Activated CD4-positive, alpha-beta T cell treated with anti-CD3 and anti-CD28 coated beads, Interleukin-2, amount 50 U/mL, for 48 hours (primary cell): ENCODE measurements around the gene FRMD3.

ENCODE experiments used
- DNase-seq, 2 experiments: peaks; one replicate each; pipeline ENCODE4 v3.0.0-alpha.2; 2020

Gene FRMD3

DNA sequence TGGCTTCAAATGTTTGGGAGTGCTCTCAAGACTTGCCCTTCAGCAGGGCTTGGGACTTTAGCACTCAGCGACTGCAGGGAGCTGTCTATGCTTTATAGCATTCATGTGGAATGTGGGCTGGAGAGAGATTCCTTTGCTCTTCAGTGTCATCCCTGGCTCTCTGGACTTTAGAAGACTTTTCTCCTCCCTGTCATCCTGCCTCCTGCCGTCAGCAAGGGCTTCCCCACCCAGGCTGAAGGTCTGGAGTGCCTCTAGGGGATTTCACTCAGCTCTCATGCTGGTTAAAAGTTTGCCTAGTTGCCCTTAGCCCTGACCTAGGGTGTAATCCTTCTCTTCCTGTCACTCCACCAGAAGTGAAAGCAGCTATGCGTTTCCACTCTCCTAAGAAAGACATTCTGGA is 210.9 kb downstream of the FRMD3 start:
- no peak for DNase-seq

DNA sequence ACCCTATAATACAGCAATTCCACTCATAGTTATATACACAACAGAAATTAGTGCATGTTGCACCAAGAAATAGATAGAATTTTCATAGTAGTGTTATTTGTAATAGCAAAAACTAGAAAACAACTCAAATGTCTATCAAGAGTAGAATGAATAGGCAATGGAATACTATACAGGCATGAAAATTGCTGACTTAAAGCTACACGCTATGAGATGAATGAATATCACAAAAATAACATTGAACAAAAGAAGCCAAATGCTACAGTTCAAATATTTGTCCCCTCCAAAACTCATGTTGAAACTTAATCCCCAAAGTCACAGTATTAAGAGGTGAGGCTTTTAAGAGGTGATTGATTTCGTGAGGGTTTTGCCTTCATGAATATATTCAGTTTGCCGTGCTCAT is 215.1 kb downstream of the FRMD3 start:
- no peak for DNase-seq

DNA sequence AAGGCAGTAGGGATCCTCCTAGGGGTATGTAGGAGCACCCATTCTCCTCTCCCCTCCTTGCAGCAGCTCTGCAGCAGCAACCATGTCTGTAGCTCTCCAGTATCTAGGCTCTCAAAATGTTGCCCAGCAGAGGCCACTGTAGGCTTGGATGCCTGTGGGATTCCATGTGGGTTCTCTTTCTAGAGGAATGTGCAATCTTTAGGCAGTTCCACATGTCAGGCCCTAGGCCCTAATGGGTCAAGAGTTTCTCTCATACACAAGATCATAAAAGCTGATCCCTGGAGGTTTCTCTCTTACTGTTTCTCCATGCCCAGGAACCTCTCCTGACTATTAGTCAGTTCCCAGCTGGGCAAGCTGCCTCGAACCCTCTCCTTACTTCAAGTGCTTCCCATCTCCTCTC is 215.8 kb downstream of the FRMD3 start:
- DNase-seq: no peak

DNA sequence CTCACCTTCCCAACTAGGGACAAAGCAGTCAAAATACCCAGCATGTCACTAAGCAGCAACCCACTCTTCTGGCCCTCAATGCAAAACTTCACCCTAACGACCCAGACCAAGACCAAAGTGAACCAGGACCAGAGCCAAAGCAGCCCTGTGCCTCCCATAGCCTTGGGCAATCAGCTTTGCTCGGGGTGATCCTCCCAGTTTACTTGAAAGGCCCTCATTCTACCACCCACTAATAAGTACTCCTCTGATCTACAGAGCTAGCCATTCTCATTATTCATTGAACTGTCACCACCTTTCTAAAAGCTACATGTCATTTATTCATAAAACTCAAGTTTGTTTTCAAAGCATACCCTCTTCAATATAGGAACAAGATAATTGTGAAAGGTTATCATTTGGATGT is 221.0 kb downstream of the FRMD3 start:
- DNase-seq: no peak

DNA sequence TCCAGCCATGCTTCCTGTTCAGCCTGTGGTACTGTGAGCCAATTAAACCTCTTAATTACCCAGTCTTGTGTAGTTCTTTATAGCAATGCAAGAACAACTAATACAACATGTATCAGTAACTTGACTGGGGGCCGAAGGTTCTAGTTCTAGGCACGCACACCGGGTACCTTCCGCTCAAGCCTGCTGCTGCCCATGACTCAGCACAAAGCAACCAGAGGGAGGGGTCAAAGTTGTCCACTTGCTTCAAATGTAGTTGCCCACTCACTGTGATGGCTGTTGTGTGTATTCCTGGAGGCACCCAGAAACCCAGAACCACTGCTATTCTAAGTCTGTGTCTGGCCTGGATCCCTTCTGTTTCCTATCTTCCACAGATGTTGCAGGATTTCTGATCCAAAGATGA is 222.6 kb downstream of the FRMD3 start:
- no peak for DNase-seq

DNA sequence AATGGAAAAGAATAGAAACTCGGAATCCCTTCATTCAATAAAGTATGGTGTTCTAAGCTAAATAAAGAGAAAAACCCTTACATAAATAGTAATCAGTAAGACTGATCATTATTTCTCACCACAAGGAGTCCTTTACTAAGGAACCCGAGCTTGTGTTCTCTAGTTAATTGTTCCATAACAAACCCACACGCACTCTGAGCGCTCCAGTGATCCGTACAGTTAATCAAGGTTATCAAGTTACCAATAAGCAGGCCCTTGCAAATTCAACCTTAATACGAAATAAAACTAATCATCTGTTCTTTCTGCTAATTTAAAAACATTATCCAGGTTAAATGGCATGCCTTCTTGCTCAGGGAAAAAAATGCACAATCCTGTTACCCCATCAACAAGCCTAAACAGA is 224.4 kb downstream of the FRMD3 start:
- no peak for DNase-seq

DNA sequence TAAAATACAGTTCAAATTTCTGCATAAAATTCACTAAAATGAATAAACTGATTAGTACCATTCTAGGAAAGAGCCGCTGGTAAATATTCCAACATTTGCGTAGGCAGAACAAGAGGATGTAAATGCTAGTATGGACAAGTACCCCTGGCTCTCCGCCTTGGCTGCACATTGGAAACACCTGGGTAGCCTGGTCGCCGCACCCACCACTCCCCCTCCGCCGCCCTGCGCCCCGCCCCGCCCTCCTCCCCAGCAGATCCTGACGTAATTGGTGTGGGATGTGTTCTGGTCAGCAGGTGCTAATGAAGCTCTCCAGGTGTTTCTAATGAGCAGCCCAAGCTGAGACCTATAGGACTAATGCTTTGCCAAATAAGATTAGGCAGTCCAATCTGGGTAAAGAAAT is 225.7 kb downstream of the FRMD3 start:
- no peak for DNase-seq

DNA sequence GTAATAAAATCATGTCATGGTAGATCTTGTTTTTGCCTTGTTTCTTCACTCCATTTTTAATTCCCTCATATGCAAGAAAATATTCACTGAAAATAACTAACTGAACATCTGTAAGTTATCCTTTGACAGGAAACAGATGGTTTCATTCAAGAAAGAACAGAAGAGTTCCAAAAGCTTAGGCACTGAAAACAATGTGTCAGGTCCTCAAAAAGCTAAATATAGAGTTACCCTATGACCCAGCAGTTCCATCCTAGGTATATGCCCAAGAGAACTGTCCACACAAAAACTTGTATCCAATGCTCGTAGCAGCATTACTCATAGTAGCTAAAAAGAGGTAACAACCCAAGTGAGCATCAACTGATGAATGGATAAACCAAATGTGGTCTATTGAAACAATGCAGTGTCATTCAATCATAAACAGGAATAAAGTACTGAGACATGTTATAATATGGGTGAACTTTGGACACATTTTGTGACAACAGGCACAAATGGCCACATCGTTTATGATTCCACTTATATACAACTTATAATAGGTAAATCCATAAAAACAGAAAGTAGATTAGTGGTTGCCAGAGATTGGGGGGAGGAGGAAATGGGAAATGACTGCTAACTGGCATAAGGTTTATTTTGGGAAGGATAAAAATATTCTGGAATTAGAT is 231.0 kb downstream of the FRMD3 start:
- DNase-seq: no peak

DNA sequence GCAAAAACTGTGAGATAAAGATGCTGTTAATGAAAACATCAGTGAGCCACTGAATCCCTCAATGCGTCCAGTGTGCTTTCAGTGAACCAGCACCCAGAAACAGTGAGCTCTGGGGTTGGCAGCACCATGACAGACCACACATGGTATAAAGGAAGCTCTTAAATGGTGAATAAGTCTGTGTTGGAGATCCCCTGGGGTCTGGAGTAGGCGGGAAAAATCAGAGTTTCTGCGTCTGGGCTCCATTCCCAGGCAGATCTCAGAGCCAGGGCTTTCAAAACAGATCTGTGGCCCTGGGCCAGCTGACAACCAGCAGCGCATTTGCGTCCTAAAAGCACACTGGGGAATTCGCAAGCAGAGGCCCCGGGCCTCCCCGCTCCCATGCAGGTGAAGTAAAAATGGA is 233.5 kb downstream of the FRMD3 start:
- DNase-seq: no peak

DNA sequence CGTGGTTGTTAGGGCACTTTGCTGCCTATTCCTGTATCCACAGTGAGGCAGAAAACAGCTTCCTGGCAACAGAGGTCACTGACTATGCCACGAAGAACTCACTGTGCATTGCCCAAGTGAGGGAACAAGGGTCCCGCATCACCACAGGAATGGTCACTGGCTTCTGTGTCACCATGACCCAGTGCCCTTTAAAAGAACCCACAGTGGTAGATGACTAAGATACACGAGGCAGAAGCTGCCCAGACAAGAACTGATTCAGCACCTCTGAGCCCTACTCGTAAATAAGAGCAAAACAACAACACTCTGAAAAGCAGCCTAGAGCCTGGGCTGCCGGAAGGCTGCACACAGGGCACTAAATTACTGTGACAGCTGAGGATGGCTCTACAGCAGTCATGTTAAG is 238.6 kb downstream of the FRMD3 start:
- DNase-seq: no peak

DNA sequence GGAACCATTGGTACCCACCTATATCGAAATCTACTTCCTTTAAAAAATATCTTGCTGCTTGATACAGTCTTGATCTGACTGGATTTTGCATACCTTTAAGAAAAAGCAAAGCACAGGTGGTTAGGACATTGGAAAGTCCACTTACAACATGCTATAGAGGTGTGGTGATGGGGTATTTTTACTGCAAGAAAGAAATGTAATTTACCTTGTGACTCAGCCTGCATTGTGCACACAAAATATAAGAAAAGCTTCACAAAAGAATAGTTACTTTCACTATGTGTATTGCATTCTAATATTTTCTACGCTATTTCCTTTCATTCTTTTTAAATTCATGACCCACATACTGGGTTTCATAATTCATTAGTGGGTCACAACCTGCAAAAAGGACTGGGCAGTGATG is 239.1 kb downstream of the FRMD3 start:
- DNase-seq: no peak

DNA sequence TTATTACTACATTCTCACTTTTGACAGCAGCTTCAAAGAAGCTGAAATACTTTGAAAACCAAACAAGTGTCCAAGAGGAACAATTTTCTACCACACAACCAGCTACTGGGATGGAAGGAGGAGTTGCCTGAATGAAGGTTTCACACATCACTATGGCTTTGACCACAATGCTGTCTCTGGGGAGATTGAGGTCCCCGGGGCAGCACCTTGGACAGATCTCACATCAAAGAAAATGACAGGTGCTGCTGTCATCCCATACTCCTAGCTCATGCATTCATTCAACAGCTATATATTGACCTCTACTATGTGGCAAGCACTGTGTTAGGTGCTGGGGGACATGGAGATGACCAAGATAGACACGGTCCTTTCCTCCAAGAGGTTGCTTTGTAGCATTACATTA is 242.1 kb downstream of the FRMD3 start:
- DNase-seq: no peak

DNA sequence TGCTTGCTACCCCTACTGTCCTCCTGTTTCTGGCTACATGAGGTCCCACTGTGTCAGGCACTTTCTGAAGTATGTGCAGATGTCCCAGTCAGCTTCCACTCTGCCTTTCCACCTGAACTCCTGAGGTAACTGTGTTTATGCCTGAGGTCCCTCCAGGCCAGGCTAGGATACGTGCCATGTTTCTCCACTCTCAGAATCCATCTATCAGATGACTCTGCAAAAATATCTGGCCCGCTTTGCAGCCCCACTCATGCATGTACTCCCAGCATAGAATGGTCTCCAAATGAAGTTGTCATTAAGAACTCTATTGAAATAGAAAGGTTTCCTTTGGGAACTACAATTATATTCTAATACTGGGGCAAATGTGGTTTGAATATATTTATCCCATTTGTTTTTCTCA is 243.4 kb downstream of the FRMD3 start:
- no peak for DNase-seq

DNA sequence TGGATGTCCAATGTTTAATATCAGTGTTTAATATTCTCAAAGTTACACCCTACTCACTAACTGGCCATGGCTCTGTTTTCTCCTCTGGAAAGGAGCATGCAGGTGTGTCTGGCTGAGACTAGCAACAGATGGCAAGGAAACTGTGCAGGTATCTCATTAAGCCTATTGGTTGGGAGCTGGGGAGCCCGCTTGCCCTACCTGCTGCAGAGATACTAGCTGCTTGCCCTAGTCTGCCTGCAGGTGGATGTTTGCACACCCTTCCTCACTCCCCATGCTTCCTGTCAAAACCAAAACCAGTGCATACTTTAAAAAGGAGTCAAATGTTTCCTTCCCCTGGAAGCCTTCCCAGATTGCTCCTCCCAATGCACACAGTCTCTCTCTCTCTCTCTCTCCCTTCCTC is 247.0 kb downstream of the FRMD3 start:
- no peak for DNase-seq

DNA sequence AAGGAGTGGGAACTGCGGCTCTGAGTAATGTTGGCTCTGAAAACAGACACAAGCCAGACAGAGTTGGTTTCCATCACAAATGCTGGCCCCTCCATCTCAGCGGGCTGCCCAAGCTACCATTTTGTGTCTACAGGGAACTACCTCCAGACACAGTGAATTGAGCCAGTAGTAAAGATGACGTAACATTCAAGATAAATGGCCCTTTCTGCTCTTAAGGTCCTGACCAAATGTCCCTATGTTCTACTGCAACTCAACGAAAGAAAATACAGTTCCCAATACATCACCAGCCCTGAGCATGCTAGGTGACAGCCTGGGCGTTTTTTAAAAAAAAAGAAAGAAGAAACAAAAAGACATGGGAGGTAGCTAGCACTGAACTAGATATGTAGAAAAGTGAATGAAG is 247.5 kb downstream of the FRMD3 start:
- DNase-seq: no peak

DNA sequence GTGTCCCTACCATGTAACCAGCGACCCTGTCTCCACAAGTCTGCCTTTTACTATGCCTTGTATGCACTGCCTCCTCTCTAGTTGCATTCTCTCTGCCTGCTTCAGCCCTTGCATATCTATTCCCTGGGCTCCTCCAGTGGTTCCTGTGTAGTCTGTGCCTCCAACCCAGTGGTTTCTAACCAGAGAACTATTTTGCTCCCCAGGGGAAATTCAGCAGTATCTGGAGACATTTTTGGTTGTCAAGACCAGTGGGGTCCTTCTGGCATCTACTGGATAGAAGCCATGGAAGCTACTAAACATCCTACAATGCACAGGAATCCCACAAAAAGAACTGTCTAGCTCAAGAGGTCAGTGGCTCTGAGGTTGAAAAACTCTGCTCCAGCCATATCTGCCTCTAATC is 251.2 kb downstream of the FRMD3 start:
- no peak for DNase-seq

DNA sequence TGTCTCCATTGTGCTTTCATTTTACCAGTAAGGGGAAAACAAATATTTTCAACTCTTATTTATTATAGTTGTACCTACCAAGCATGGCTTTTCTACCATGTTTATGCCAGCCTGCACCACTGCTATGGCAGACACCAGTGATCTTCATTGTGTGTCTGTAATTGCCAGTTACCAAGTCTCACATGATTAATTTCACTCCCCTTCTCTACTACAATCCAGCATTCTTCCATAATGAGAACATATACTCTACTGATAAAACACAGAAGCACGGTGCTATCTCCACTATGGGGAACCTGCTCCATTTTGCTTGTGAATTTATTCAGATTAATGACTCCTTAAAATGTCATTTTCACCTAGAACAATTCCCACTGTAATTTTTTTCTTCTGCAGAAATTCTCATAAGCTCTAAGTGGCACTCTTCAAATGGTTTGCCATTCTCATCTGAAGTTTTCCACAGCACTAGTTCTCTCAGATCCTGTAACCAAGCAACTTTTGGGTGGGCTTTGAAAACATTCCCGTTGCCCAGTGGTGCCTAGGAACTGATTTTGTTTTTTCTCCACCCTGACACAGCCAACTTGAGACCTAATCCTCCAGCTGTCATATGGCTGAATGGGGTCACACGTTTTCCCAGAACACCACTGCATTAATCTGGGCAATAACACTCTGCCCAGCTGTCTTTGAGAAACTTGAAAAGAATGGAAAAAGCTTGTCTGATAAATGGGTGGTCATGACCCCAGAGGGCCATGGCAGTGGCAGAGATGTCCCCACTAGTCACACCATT is 252.6 kb downstream of the FRMD3 start:
- DNase-seq: no peak

DNA sequence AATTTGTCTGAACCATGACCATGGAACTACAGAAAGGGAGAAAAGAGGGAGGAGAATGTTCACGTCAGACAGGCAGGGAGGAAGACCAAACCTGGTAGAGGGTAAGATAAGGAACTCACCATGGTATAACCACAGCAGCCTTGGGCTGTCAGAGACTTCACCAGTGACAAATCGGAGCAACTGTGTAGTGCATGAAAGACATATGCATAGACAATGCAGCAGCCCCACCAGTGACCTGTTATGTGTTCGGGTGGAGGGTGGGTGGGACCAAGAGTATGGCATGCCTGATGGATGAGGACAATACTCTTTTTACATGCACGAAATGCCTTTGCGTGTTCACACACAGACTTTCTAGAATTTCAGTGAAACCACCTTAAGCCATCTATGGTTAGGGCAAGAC is 253.5 kb downstream of the FRMD3 start:
- no peak for DNase-seq

DNA sequence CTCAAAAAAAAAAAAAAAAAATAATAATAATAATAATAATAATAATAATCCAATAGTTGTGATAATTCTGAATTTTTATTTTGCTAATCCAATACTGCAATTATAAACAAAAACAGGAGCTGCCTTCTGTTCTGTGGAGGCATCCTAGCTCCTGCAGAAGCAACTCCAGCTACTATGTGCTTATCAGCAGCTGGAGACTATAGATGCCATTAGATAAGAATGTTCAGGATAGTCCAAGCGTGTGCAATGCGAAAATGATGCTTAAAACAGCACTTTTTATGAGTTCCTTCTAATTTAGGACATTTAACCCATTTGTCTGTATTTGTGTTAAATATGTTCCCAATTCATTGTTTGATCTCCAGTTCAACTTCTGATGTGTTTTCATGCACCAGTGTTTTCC is 254.7 kb downstream of the FRMD3 start:
- DNase-seq: no peak

DNA sequence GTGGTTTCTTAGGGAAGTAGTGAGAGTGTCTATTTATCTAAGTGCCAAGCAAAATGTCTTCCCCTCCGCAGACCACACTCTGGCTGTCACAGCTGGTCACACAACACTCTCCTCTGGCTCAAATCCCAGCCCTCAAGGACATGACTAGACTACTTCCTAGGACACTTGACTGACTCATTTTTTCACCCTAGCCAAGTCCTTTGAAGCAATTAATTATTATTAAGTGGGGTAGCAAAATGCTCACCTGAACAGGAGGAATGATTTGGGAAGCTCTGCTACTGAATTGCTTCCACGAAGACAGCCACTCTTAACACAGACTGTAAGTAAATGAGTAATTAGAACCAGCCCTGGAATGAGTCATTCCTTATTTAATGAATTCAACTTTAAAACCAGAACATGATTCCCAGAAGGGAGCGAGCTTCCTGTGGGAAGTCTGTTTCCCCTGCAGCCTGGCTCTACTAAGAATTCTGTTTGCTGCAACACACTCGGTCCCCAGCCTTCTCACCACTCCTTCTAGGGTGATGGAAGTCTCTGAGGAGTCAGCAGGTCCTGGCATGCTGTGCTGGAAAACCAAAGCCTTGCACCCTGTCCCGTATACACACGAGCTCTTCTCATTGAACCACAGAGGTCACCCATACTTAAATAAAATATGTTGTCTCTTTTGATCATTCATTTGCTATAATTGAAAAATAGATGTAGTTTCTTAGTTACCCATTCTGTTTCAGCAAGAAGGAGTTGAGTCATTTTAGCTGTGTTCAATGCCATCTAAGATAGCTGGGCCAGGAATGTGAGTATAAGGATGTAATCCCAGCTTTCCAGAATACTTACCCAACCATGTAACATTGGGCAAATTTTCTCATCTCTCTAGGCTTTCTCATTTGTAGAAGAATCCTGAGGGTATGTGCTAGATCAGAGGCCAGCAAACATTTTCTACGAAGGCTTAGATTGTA is 256.6 kb downstream of the FRMD3 start:
- DNase-seq: no peak

DNA sequence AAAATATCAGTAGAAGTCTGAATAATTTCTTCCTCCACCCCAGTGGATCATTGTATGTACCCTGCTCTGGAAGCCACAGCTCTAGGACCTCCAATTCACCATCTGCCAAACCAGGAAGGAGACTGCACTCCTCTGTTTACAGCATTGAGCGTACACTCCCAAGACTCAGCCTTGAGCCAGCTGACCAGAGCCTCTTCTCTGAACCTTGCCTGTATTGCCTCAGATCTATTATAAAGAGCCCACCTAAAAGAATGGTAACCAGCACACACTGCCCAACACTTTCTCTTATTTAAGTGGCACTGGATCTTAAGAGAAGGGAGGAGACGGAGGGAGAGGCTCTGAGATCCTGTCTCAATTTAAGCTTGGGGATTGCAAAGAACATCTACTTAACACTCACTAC is 257.4 kb downstream of the FRMD3 start:
- DNase-seq: no peak

DNA sequence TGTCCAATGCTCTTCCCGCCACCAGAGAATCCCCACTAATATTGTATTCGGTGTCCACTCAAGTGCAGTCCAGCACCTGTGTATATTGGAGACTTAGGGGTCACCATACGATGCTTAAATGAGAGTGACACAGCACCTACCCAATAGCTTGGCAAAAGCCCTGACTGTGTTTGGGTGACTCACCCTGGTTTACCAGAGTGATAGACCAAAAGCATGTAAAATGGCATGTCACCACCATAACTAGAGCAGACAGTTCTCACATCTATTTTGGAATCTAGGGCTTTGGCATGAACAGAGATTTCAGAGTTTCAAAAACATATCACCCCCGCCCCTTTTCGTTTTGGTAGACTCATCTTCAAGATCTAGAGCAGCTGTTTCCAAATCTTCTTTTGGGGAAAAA is 257.9 kb downstream of the FRMD3 start:
- DNase-seq: no peak

DNA sequence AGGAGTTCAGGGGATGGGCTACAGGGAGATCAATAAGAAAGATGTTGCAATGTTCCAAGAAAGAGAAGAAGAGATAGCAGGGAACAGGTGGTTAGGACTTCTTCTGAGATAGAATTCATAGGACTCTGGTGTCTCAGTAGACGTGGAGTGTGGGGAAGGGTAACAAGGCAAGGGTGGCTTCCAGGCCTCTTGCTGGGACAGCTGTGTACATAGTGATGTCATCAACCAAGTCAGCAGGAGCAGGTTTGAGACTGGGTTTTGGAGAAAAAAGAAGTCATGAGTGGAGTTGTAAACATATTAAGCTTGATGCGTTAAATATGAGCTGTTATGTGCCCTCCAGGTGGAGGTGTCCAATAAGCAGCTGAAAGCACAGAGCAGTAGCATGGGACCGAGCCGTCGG is 263.4 kb downstream of the FRMD3 start:
- DNase-seq: no peak

DNA sequence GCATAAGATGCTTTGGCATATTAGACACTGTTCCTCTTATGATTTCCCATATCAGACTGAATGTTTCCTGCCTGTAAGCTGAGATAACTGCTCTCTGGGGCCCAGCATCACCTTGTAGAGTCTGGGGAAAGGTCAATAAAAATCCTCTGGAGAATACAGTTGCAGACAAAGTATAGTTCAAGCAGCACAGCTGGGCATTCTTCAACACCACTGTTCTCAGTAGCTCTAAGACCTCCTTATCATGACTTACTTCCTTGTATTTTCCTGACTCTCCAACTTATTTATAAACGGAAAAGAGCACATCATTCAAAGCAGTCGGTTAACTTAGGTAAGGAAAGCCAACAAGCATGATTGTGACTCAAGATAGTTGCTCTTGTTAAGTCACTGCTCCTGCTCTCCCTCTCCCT is 266.5 kb downstream of the FRMD3 start:
- no peak for DNase-seq
